NCI-H2029 (cell line): ENCODE data around the gene PRKN.

Source experiments
- DNase-seq: peaks from one replicate; lab custom pipeline; 2025; lab: John Stamatoyannopoulos, UW

PRKN gene

GRCh38 chr6:161607696-161608297, 1119.8 kb downstream of the PRKN start:
- DNase-seq: no peak

DNA sequence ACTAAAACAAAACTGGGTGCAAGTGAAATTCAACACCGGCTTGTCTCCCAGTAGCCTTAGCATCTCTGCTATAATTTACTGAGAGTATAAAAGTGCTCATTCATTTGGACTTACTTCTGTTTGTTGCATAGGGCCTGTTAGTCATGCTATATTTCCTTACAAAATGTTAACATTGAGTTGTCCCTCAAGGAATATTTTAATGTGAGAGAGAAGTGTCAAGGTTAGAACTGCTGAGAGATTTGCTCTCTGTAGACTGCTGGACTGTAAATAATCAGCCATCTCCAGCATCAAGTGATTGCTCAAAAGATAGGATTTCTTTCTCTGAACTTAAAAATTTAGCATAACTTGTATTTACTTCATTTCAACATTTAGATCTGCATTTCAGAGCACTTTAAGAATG, 1125.2 kb downstream of the PRKN start:
- DNase-seq: no peak

DNA sequence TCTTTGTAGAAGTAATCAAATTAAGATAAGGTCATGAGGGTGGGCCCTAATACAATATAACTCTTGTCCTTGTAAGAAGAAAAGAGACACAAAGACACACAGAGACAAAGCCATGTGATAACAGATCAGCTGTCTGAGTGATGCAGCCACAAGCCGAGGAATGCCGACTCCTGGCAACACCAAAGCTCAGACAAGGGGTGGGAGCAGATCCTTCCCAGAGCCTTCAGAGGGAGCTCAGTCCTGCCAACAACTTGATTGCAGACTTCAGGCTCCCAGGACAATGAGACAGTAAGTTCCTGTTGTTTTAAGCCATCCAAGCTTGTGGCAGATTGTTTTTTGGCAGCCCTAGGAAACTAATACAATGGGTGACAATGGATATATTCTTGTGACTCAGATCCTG, 1128.7 kb downstream of the PRKN start:
- DNase-seq: no peak

GRCh38 chr6:161596807-161597520, 1130.6 kb downstream of the PRKN start:
- DNase-seq: no peak

- no peak for DNase-seq
These were observed 1133.2 kb downstream of the PRKN start for GRCh38 chr6:161594412-161594811.

DNA sequence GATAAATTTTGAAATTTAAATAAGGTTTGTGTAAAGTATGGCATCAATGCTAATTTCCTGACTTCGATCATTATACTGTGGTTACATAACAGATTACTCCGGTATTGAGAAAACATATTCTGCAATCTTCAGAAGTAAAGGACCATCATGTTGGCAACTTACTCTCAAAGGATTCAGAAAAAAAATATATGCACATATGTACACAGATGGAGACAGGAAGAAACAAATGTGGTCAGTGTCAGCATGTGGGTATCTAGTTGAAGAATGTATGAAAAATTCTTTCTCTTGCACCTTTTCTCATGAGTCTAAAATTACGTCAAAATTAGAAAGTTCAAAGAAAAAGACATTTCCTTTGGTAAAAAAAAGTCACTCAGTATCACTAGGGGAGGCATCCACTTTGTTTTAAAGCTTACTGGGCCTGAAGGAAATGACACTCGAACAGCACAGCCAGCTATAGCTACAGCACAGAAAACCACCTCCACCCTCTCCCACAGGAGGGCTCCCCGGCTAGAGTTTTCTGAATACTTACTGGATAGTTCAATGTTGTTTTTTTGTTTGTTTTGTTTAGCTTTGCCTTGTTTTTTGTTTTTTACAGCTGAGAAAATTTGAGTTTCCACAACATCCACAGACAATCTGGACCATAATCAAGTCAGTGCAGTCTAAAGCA, 1136.5 kb downstream of the PRKN start:
- DNase-seq: no peak

DNA sequence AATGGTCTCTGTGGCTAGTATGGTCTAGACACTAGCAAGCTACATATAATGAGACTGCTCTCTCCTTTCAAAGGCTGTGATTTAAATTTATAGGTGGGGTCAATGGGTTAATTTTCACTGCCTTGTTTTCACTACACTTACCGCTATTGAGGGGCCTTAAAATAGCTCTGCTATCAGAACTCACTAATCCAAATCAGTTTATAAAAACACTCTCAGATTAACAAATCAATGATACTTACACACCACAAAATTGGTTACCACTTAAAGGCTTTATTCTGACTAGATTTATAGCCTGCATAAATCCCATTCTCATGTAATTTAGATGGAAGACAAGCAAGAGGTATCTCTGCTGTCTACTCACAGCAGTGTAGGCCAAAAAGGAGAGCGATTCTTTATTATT, 1140.7 kb downstream of the PRKN start:
- DNase-seq: no peak

DNA sequence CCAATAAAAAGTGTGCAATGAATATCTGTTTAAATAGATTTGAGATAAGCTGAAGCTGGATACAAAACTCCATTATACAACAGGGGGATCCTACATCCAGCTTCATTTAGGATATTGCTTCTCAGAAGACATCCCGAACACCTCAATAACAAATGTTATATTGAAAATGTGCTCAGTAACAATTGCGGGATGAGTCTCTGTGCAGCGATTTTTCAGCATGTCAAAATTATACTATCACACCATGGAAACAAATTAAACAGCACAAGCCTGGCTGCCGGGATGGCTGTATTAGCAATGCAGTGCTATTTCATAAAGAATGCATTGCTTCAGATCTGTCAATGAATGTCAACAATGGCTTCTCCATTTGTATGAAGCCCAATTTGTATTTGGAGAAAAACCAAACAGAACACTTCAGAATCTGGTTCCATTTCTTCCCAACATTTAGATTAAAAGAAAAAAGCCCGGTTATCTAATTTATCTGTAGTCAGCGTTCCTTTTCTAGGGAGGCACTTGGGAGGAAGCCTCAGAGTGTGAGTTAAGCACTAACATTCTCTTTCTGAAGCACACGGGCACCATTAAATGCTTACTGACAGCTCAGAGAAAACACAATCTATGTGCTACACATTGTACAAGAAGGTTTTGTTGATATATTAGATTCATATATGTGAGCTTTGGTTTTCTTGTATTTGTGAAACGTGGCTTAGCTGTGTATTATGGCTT, 1142.8 kb downstream of the PRKN start:
- no peak for DNase-seq

- no peak for DNase-seq
These were observed 1143.5 kb downstream of the PRKN start for GRCh38 chr6:161584051-161584450.

- no peak for DNase-seq
These were observed 1144.0 kb downstream of the PRKN start for GRCh38 chr6:161583584-161583983.

DNA sequence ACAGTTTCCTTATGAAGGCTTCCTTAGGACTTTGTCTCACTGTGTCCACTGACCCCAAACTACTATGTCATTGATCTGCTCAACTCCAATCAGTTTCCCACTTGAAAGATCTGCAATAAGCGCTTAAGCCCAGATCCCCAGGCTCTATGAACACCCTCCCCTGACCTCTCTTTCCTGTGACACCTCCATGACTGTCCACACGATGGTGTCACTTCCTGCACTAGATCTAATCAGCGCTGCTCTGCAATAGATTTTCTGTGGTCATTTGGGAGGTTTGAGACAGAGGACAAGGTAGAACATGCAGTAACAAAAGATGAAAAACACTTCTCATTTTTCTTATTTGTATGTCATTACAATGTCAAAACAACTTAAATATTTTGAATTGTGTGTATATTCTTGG, 1149.1 kb downstream of the PRKN start:
- DNase-seq: no peak

DNA sequence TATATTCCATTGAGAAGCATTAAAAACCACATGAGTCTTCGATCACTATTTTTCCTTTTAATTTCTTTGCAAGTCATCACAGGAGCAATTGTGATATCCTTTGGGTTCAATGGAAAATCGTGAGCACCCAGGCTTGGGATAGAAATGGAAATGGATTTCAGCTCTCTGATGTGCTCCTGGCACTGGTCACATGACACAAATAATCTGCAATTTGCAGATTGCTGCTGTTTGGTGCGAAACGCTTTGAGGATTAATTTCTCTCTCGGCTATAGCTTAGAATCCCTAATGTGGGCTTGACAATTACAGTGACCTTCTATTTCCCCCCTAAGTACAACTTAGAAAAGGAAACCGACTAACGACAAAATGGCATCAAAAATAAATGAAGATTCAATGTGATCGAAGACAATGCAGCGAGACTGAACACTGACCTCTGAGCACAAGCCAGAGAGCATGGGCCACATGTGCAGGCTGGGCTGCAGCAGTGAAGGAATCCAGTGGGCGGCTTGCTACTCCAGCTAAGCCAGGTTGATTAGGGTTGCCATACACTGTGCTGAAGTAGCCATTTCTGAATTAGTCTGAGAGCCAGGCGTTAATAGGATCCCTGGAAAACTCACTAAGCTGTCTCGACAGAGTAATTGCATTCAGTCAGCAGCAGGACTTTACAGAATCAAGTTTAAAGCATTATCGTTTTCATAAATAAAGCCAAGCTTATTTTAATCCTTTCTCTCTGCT, 1151.9 kb downstream of the PRKN start:
- DNase-seq: no peak

DNA sequence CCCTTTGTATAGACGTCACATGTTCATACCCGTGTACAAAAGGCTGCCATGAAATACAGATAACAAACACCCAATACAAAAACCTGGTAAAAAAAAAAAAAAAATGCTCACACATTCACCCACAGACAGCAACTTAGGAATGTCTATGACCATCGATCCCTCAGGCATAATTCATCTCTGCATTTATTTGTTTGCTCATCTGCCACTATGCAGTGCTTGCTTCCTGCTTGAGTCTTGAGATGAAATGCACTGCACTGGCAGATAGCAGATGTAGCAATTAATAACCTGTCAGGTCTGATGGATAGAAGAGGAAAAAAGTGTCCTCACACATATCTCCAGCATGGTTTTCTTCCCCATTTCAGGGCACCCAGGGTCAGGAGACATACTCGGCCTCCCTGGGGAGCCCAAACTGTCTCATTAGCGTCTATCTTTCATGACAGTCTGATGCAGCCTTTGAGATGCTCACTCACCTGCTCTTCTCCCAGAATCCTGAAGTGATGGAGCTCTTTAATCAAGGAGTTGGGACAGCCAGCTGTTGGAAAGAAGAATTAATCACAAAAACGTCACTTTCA, 1158.6 kb downstream of the PRKN start:
- no peak for DNase-seq

- no peak for DNase-seq
These were observed 1162.6 kb downstream of the PRKN start for GRCh38 chr6:161564952-161565351.

- no peak for DNase-seq
These were observed 1165.7 kb downstream of the PRKN start for GRCh38 chr6:161561908-161562307.

DNA sequence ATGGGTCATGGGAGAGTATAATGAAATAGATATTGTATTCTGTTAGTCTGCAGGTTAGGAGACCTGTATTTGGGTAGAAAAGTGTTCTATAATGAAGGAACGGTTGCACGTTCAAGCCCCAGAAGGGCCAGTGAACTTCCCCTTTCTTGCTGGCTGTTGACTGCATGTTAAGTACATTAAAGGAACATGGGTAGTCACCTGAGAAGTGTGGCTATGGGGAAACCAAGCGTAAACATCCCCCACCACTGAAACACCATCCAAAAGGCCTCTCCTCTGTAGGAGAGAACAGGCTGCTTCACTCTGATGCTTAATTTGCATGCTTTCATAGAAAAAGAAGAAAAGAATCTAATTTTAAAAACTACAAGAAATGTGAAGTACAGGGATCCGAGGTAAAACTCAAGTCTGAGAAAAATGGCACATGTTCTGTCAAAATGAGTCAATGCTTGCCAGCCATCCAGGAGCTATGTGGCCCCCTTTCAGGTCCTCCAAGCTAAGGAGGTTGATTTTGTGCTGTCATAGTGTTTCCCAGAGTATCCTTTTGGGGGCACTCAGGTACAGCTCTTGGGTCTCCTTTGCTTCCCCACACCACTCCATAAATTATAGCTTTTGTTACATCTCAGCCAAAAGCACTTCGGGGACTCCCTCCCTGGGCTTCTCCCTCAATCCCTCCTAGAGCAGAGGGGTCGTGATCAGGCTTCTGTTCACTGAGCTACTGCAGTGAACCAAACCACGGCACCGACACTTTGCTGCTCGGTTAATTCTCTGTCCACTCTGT, 1170.0 kb downstream of the PRKN start:
- DNase-seq: no peak

DNA sequence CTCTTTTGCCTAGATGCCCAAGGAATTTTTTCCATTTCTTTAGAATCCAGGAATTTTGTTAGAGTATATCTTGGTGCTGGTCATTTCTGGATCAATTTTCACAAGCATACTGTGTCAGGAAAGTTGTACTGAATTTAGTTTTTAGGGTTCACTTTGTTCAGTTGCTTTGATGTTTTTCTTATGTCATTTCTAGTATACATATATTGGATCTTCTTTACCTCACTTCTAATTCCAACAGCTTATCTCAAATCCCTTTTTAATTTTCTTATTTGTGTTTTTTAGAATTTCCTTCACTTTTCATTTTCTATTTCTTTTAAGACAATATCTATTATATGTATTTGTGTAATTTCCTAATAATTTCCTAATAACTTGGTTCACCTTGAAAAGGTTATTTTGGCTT, 1172.7 kb downstream of the PRKN start:
- no peak for DNase-seq

DNA sequence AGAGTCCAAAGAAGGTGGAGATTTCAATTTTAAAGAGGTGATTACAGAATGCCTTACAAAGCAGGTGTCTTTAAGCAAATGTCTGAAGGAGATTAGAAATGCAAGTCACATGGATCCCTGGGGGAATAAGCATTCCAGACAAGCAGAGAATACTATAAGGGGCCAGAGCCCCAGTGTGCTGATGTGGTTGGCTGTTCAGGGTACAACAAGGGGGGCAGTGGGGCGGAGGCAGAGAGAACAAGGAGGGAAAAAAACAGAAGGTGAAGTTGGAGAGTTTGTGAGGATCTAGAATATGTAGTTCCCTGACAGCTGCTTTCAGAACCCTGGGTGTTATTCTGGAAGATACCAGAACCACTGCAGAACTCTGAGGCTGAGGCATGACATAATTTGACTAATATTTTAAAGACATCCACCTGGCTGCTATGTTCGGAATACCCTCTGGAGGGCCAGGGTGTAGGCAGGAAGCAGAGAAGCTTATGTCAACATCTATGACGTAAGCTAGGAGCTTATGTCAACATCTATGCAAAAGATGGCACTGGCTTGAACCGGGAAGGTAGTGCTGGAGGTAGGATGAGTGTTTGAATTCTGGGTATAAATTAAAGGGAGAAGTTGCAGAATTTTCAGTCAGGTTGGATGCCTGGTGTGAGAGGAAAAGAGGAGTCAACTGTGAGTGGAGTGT, 1177.5 kb downstream of the PRKN start:
- peak; percentile 42 for DNase-seq

DNA sequence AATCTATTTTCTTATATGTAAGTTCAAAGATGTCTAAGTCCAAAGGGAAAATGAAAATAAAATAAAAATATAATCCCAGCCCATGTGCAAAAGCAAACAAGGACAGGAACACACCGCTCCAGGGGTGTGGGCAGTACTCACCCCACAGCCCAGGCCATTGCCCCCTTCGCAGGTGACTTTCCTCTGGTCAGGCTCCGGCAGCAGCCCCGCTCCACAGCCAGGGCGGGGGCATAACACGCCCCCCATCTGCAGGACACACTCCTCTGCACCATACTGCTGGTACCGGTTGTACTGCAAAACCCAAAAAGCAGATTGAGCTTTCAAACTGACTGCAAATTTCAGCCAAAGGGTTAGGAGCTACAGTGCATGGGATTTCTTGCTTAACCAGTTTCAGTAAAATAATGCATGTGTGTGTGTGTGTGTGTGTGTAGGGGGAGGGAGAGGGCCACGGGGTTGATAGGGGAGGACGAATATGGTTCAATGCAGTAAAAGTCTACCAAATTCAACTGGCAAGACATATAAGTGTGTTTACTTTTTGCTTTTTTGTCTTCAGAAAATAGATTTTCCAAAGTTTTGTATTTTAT, 1178.8 kb downstream of the PRKN start:
- DNase-seq: no peak

DNA sequence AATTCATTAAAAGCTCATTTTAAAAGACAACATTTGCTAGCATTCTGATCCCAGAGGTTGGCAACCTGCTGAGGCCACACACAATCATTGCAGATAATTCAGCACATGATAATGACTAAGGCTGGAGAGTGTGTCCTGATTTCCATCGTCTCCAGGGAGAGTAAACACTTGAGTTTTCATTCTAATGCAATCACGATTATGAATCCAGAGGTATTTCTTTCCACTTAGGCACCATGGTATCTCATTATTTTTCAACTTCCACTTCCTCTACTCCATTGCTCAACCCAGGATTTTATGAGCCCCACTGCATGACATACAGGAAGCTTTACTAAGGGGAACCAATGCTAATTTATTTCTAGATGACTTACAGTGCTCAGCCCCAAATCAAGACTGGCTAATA, 1179.9 kb downstream of the PRKN start:
- DNase-seq: no peak
